NK-92 treated with Interleukin-12 subunit alpha and Interleukin-12 subunit beta, amount 100 ng/mL, for 24 hours (cell line): ENCODE measurements around the gene RAB7B.
"Not testable (repeated sequence)": the region's sequence is repeated elsewhere in the genome, so short reads cannot be mapped to it uniquely, and the experiment has no call there.

ENCODE experiments used
- DNase-seq: peaks from one replicate; lab custom pipeline; 2025; lab: John Stamatoyannopoulos, UW

The RAB7B gene

DNA sequence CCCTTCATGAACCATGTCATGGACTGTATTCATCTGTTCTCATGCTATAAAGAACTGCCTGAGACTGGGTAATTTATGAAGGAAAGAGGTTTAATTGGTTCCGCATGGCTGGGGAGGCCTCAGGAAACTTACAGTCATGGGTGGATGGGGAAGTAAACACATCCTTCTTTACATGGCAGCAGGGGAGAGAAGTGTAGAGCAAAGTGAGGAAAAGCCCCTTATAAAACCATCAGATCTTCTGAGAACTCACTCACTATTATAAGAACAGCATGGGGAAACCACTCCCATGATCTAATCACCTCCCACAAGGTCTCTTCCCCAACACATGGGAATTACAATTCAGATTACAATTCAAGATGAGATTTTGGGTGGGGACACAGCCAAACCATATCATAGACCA, 6.6 kb downstream of the RAB7B start:
- not testable (repeated sequence) for DNase-seq

DNA sequence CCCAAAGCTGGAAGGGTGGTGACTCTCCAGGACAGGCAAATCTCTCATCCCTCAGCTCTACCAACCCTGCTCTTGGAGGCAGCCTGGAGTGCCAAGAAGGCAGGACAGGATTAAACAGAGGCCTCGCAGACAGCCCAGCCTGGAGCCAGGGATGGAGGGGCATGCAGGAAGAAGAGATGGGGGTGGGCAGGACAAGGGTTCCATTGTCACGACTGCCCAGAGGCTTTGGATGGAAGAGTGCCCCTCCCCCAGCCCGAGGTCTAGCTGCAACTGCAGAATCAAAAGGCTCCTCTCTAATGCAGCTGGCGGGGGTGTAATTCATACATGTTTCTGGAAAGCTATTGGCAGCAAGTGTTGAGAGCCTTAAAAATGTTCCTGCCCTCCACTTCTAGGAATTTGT, 8.8 kb downstream of the RAB7B start:
- DNase-seq = no peak

DNA sequence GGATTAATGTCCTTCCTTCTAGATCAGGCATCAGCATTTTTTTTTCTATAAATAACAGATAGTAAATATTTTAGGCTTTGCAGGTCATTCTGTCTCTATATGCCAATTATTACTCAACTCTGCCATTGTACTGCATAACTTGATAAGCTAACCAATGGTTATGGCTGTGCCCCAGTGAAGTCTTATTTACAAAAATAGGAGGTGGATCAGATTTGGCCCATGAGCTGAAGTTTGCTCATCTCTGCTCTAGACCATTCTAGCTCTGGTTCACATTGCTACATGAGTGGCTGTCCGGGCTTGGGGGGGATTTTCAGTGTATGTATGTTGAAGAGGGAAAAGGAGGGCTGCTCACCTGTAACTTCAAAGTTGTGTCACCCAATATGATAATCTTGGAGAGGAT, 10.1 kb downstream of the RAB7B start:
- DNase-seq = no peak

DNA sequence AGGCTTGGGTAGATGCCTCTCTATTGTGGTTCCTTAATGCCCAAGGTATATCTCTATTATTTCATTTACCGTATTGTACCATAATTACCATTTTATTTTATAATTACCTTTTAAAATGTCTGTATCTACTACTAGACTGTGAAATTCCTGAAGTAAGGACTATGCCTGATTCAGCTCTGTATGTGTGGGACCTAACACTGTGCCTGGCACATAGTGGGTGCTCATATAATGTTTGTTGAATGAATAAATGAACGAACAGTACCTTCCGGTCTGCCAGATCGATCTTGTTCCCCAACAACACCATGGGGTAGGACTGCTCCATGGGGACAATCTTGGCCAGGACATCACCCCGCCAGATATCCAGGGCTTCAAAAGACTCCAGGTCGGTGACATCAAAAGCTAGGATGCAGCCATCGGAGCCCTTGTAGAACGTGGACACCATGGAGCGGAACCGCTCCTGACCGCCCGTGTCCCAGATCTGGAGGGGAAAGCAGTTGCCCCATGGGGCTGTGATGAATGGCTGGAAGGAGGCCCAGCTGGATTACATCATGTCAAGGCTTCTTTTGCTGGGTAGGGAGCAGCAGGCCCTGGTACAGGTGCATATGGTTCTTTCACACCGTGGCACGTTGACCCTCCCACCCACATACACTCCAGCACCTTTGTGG, 10.8 kb downstream of the RAB7B start:
- no peak for DNase-seq

DNA sequence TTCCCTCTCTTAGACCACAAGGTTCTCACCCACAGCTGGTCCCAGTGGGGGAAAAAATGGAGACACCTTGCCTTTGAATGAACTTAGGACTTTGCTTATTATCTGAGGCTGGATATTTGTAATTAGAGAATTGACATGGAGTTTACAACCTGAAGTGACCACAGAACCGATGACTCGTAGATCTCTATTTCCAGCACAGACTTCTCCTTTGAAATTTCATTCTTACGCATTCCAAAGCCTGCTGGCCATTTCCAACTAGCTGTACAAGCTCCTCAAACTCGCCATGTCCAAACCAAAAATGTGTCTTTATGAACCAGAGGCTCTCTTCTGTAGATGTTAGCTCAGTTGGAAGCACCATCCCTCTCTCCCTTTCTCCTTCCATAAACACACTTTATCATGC, 12.0 kb downstream of the RAB7B start:
- no peak for DNase-seq

DNA sequence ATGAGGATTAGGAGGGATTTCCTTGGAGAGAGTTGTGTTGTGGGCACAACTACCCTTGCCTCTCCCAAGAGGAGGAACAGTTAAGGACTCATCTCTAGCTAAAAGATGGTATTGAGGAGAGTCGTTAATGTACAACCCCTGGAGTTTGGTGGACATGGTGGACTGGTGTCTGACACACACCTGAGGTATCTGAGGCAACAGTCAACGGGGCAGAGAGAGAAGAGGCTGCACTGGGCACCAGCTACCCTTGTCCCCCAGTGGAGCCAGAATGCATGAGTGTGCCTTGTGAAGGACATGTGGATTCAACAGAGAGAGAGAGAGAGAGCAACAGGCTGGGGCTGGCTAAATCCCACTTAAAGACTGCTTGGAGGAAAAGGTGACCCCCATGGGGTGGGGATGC, 13.0 kb downstream of the RAB7B start:
- DNase-seq = no peak

DNA sequence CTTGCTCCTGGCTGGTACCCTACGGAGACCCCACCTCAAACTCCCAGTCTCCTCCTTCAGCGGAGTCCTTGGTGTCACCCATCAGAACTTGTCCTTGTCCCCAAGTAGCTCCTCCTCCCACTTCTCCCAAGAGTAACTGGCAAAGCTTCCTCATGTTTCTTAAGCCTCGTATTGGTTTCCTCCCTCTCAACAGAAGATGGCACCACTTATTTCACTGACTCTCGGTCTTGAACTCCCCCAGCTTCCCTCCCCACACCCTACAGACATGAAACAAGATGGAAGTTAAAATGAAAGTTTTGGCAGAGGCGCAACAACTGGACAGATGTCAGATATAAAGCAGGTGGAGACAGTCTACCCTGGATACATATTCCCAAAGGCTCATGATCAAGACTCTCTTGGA, 13.4 kb downstream of the RAB7B start:
- DNase-seq = no peak

DNA sequence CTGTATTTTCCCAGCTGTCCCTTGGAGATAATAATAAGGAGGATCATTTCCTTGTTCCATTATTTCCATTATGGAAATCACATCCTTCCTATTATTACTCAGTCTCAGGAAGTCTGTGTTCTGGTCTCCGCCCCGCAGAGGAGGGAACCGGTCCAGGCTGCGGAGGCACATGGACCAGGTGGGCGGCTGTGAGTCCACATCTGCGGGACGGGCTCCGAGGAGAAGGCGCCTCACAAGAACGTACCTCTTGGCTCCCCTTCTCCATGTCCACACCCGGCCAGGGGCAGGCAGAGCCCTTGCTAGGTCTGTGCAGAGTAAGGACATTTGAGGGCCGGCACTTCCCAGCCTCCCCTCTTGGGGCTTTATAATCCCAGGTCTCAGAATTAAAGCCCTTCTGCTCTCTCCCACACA, 14.6 kb downstream of the RAB7B start:
- no peak for DNase-seq

DNA sequence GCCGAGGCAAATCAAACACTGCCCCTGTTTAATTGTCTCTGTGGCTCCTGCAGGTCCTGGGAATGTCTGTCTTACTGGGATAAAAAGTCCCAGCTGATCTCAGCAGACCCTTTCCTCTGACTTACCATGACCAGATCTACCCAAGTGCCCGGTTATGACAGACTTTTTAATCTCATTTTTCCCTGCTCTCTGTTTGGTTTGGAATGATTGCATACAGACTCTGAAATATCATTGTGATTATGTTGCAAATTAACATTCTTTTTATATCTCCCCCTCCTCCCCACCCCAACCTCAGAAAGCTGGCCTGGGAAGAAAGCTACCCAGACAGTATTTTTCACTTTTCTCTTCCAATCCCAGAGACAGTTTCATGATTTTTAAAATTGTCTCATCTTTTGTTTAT, 16.3 kb downstream of the RAB7B start:
- no peak for DNase-seq

DNA sequence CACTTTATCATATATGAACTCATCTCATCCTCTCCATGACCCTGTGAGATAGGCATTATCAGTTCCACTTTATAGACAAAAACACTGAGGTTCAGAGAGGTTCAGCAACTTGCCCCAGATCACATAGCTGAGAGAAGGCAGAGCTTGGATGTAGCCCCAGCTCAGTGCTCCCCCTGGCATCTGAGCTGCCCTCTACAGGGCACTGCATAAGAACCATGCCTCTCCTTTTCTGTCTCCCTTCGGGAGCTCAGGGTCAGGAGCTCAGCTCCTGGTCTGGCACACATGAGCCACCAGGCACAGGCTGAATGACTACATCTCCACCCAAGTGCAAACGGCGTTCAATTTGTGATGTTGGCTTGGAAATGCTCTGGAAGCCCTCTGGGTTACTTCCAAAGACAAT, 16.9 kb downstream of the RAB7B start:
- DNase-seq = no peak

DNA sequence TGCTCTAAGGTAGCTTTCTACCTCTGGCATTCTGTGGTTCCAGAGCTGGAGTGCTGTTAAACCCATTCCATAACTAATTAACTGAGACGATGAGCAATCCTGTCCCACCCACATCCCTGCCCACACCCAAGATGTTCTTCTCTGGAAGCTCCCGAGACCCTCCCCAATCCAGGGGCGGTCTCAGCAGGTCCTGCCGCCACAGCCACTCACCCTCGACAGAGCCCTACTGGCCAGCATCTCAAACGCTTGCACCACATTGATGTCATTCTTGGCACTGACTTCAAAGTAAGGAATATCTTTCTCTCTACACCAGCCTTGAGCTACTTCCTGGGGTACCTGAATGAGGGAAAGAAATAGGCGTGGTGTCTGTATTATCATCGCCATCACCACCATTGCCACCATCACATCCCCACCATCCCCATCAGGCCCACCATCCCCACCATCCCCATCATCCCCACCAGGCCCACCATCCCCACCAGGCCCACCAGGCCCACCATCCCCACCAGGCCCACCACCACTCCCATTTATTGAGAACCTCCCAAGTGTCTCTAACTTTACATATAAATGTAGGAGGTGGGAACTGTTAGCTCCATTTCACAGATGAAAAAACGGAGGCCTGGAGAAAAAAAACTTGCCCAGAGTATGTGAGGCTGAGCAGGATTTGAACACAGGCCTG, 17.7 kb downstream of the RAB7B start:
- DNase-seq = no peak

DNA sequence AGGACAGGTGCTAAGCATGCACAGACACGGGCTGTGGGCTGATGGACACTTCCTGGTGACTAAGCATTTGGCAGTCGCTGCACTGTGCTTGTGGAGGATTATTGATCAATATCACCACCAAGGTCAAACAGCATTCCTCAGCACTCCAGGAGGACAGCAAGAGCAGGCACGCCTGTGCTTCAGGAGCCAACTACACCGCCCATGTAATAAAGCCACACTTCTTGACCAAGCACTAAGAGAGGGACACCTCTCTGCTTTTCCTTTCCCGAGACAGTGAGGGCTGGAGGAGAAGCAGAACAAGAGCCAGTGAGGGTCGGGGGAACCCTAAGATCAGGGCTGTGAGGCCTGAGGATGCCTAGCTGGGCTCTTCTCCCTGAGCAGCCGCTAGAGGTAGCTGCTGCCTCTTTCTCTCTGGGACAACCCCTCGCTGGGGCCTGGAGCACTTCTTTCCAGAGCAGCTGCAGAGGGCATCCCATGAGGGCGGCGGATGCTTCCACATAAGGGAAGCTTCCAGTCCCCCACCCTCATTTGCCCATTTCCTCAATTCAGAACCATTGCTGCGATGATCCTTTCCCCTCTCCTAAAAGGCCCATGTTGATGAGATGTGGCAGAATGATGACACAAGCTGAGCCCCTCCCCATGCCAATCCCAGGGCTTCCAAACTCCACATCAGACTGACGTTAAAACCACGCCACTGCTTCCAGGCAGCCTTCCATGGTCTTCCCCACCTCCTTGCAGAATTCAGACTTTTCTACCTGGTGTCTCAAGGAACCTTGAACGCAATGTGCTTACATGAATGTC, 19.1 kb downstream of the RAB7B start:
- DNase-seq = no peak

DNA sequence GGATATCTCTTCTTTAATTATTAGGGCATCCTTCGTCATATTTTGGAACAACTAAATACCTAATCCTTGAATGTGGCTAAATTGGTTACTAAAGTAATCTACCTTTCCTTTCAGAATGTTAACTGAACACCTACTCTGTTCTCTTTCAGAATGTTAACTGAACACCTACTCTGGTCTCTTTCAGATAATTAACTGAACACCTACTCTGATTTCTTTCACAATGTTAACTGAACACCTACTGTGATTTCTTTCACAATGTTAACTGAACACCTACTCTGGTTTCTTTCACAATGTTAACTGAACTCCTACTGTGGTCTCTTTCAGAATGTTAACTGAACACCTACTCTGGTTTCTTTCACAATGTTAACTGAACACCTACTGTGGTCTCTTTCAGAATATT, 21.9 kb downstream of the RAB7B start:
- DNase-seq = no peak

DNA sequence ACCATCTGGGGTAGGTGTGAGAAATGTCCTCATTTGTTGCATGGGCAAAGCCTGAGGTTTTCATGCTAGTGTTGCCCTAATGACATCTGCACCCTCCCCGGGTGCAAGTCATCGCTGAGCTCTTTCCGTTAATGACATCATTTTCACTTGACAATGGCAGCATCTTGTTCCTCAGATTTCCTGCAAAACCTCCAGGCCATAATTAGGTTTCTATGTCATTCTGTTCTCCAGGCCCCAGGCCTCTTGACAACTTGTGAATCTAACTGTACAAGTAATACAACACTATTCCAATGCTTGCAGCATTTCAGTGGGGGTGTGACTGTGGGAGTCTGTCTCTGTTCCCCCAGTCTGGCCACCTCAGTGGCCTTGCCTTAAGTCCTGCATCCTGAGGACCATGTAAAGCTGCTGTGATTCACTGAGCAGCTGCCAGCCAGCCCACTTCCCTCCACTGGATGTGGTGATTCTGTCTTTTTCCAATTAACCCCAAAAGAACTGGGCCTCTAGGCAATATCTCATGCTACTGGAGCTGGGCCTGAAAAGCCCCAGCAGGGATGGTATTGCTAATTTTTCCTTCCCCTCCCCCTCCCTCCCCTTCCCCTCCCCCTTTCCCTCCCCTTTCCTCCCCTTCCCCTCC, 22.8 kb downstream of the RAB7B start:
- no peak for DNase-seq

DNA sequence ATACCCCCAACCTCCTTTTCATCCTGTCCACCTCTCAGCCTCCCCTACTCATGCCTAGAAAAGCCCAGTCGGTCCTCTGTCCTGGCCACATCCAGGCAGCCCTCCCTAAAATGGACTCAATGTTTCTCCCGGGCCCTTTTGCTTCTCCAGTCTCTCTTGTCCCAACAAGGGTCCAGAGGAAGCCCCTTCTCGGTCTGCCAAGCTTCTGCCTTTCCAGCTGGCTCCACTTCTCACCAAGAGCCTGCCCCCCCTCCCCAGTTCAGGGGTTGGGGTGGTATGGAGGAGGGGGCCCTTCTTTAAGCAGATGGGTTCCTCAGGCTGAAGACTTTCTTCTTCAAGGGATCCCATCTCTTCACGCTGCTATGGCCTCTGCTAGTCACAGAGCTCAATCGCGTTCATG, 23.9 kb downstream of the RAB7B start:
- DNase-seq = no peak

DNA sequence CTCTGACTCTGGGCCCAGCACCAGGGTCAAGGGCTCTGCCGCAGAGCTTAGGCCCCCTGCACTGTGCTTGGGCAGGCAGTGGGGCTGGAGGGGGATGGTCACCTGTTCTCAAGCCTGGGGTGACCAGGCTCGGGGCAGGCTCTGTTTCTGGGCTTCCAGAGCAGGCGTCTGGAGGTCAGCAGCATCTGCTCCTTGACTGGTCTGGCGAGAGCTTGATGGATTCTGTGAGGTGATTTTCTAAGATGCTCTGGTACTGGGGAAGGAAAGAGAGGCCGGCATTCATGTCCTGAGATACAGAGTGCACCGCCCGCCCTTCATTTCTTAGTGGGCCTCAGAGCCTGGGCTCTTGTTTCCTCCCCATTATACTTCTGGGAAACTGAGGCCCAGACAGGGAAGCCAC, 24.5 kb downstream of the RAB7B start:
- DNase-seq = no peak

DNA sequence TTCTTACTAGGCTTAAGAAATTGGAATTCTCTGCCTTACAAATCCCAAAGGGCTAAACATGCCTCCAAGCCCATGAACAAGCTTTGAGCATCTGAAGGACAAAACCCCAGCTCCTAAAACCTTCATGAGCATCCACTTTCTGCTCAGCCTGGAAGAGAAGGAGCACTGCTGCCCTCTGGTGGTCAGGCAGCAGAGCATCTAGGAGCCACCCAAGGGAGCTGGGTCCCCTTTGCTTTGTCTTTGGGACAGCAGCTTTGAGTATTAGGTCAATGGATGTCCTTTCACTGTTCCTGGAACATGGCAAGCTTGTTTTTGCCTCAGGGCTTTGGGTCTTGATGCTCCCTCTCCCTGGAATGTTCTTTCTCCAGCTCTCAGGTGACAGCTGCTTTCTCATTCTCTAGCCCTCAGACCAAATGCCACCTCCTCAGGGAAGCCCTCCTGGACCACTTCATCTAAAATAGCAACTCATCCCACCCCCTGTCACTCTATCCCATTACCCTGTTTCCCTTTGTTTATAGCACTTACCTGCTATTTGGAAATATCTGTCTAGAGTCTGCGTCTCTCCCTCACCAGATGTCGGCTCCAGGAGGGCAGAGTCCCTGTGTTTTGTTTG, 25.7 kb downstream of the RAB7B start:
- DNase-seq = peak; percentile 54

DNA sequence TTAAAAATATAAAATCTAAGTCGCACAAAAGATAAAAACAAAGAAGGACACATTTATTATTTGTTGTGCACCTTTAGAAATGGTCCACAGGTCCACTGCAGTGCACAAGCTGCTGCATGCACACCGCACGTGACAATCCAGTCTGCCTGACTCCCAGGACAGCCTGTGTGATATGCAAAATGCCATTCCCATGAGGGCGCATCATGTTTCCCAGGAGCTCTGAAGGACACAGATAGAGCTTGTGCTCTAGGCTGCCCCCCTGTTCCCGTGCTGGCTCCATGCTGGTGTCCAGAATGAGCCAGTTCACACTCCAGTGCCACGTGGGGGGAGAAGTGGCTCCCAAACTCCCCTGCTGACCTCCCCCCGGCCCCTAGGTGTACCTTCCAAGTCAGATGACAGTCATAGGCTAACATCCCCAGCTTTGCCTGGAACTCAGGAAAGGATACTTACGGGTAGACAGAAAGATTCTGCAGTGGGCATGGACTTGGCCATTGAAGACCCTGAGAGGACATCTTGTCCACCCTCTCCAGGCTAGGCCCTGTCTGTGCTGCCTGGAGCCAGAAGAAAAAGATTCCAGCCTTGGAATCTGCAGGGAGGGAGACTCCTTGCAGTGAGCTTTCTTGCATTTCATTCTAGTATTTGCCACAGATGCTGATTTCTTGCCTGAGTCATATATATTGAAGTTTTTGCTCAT, 26.3 kb downstream of the RAB7B start:
- no peak for DNase-seq

DNA sequence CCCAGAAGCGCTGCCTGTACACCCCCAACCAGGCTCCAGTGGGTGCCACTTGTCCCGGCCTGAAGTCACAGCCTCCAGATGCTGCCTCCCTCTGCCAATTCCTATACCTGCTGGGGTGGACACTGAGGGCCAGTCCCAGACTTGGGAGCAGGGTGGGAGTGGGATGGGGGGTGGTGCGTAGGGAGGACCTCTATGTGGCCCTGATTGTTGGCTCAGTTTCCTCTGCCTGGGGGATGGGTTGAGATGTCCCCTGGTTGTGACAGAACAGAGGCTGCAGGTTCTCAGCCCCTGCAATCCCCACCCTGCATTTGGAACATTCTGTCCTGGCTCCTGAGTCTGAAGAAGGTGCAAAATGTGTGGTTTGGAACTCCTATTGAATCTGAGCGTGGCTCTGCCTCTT, 27.2 kb downstream of the RAB7B start:
- no peak for DNase-seq

DNA sequence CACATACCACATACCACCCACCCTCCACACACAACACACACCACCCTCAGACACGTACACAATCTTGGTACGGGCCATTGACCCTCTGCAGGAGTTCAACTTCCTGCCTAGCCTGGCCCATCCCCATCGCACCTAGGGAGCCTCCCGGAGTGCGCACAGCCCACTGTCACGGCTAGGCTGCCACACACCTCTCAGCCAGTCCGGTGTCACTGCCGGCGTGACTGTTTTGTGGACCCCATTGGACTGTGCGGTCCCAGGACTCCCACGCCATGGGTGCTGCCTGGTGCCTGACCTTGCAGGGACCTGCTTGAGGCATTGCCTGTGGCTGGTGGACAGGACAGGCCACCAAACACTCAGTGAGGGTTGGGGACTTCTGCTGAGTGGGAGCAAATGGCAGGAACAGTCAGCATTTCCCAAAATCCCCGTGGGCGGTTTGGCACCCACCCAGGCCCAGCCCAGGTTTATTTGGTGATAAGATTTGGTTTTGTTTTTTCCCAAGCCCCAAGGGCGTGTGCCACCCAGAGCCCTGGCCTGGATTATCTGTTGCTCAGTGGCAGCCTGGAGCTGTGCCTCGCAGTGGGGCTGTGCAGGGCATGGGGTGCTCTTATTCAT, 27.7 kb downstream of the RAB7B start:
- no peak for DNase-seq

DNA sequence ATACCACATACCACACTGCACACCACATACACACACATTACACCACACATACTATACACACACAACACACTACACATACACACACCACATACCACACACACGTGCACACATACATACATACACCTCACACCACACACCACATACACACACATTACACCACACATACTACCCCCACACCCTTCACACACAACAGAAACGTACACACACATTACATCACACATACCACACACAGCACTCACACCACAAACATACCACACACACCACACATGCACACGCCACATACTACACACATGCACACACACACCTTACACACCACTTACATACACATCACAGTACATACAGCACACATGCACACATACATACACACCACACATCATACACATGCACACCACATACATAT, 28.5 kb downstream of the RAB7B start:
- DNase-seq = no peak
